ENCODE measurements around the gene GPC1. TPM values are rescaled to one million over a fixed set of nuclear protein-coding genes. Genes with fewer than 3 reads are reported as not detected.

GPC1 gene
- total RNA-seq, 1 donor from 2014 or later: 91.4 TPM

DNA sequence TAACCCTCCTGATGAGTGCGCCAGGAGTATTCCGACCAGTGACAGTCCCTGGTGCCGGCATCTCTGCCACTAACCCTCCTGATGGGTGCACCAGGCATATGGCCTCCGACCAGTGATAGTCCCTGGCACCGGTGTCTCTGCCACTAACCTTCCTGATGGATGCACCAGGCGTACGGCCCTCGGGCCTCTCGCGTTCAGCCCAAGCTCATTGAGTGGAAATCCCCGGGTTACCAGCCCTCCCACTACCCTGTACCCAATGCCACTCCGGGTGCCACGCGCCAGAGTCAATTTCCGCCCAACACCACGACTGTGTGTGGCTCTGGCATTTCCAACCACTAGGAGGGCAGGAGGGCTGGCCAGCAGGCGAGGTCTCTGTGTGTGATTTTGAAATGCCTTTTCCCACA is 11.7 kb upstream of the GPC1 start:
- H3K4me3 Mint-ChIP-seq (ENCODE audit: low read depth): no peak overlapping the region
- H3K36me3 Mint-ChIP-seq (ENCODE audit: insufficient read depth): no peaks in the 10 kb centered on the region
- no peaks in the 10 kb centered on the region for H3K27me3 Mint-ChIP-seq
- H3K9me3 Mint-ChIP-seq (ENCODE audit: low read depth): peaks cover 6% of the 10 kb centered on the region
- peaks cover 22% of the 10 kb centered on the region for H3K4me1 Mint-ChIP-seq (ENCODE audit: low read depth)
- DNase-seq (ENCODE audit: low spot score, unreplicated experiment): no peak
- no peak overlapping the region for H3K27ac Mint-ChIP-seq
- TF ChIP-seq, protein P1, sequence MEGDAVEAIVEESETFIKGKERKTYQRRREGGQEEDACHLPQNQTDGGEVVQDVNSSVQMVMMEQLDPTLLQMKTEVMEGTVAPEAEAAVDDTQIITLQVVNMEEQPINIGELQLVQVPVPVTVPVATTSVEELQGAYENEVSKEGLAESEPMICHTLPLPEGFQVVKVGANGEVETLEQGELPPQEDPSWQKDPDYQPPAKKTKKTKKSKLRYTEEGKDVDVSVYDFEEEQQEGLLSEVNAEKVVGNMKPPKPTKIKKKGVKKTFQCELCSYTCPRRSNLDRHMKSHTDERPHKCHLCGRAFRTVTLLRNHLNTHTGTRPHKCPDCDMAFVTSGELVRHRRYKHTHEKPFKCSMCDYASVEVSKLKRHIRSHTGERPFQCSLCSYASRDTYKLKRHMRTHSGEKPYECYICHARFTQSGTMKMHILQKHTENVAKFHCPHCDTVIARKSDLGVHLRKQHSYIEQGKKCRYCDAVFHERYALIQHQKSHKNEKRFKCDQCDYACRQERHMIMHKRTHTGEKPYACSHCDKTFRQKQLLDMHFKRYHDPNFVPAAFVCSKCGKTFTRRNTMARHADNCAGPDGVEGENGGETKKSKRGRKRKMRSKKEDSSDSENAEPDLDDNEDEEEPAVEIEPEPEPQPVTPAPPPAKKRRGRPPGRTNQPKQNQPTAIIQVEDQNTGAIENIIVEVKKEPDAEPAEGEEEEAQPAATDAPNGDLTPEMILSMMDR (IDR thresholded peaks at IDR 0.05; ENCODE audit: unreplicated experiment): no peak

DNA sequence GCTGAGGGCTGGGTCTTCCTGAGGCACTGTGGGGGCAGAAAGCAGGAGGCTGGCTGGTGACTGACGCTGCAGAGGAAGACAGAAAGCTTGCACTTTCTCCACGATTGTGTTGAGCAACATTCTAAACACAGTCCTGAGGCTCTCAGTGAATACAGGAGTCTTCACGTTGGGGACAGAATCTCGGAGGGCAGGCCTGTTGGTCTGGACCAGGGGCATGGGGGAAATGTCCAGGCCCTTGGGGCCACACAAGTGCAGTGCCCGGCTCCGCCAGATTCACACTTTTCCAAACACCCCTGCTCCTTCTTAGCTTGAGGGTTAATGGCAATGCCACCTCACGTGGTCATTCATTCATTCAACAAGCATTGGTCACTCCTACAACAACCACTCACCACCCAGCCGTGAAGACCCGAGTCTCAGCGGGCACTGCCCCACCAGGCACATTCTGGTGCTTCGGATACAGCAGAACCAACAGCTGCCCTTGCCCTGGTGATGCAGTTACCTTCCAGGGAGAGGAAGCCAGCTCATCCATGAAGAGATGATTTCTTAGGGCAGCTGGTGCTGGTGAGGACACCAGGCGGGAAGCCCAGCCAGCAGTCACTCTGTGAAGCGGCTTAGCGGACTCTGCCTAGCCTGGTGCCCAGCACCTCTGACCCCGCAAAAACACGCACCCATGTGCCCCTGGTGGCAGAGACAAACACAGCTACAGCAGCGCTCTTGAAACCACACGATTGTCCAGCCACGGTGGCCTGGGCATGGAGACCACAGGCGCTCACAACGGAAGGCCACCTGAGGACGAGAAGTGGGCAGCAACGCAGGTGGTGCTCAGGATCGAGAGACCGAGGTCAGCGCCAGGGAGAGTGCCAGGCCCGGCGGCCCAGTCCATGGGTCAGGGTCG is 10.9 kb upstream of the GPC1 start:
- DNase-seq (ENCODE audit: low spot score, unreplicated experiment): no peak
- Mint-ChIP-seq H3K27me3 (no peaks in the 10 kb centered on the region), H3K9me3 (ENCODE audit: low read depth) (peaks cover 6% of the 10 kb centered on the region), H3K36me3 (ENCODE audit: insufficient read depth) (no peaks in the 10 kb centered on the region), H3K4me3 (ENCODE audit: low read depth) (no peak overlapping the region), H3K4me1 (ENCODE audit: low read depth) (peaks cover 22% of the 10 kb centered on the region), H3K27ac (peak overlapping the region; percentile 37)
- TF ChIP-seq, protein P1 (IDR thresholded peaks at IDR 0.05; ENCODE audit: unreplicated experiment): no peak

DNA sequence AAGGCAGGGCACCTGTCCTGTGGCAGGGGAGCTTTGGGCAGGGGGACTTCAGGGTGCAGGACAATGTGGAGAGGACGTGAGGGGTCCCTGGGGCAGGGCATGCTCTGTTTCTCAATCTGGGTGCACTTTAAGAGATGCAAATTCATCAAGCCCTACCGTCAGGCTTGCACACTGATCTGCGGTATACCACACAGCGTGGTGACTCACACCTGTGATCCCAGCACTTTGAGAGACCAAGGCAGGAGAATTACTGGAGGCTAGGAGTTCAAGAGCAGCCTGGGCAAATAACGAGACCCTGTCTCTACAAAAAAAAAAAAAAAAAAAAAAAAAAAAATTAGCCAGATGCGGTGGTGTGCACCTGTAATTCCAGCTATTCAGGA is 10.2 kb upstream of the GPC1 start:
- no peak overlapping the region for H3K4me3 Mint-ChIP-seq (ENCODE audit: low read depth)
- no peaks in the 10 kb centered on the region for H3K36me3 Mint-ChIP-seq (ENCODE audit: insufficient read depth)

DNA sequence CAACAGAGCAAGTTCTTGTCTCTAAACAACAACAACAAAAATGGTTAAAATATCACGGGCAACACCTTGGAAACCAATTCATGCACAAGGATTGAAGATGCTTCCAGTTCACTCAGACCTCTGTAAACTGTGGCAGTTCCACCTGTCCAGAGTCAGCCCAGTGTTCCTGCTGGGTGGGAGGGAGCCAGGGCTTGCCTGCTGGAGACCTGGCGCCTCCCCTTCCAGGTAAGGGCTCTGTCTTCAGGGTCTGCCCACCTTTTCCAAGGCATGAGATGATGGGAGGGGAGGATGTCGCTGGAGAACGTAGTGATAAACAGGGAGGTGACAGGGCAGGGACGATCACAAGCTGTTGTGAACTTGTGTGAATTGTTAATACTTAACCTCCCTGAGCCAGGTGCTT is 9.8 kb upstream of the GPC1 start:
- H3K36me3 Mint-ChIP-seq (ENCODE audit: insufficient read depth): no peaks in the 10 kb centered on the region
- no peak overlapping the region for H3K27ac Mint-ChIP-seq
- TF ChIP-seq, protein P1 (IDR thresholded peaks at IDR 0.05; ENCODE audit: unreplicated experiment): no peak
- DNase-seq (ENCODE audit: low spot score, unreplicated experiment): no peak
- peaks cover 22% of the 10 kb centered on the region for H3K4me1 Mint-ChIP-seq (ENCODE audit: low read depth)
- peaks cover 6% of the 10 kb centered on the region for H3K9me3 Mint-ChIP-seq (ENCODE audit: low read depth)
- H3K27me3 Mint-ChIP-seq: no peaks in the 10 kb centered on the region
- no peak overlapping the region for H3K4me3 Mint-ChIP-seq (ENCODE audit: low read depth)

More for the DNA sequence above, 10.2 kb upstream of the GPC1 start:
- TF ChIP-seq, protein P1 (IDR thresholded peaks at IDR 0.05; ENCODE audit: unreplicated experiment): no peak
- no peak for DNase-seq (ENCODE audit: low spot score, unreplicated experiment)
- Mint-ChIP-seq H3K27me3 (no peaks in the 10 kb centered on the region), H3K9me3 (ENCODE audit: low read depth) (peaks cover 6% of the 10 kb centered on the region), H3K27ac (no peak overlapping the region), H3K4me1 (ENCODE audit: low read depth) (peaks cover 22% of the 10 kb centered on the region)

DNA sequence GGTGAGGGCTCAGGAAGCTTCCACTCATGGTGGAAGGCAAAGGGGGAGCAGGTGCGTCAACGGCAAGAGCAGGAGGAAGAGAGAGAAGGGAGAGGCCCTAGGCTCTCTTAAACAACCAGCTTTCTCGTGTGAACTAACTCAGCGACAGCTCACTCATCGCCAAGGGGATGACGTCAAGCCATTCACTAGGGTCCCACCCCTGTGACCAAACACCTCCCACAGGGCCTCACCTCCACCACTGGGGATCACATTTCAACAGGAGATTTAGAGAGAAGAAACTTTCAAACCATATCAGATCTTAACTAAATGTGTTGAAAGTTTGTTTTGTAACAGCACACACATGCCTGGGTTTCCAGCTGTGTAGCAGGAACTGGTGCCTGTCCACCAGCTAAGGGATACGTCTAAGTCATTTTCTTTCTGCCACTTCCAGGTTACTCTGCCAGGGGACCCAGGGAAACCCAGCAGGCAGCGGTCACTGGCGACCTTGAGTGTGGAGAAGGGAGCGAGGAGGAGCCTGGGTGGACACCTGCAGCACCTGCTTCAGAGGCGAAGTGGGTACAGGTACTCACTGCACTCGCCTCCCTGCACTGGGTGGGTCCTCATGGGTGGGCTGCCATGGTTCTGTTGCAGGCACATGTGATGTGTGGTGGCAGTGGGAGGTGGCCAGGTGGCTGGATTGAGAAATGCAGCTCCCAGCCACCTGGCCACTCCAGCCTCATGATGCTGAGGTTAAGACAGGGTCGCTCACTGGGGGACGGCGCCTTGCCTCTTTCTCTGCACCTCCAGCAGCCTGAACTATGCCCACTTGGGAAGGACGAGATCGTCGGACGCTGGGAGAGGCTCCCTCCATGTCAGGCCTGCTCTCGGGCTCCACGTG is 8.4 kb upstream of the GPC1 start:
- Mint-ChIP-seq H3K36me3 (ENCODE audit: insufficient read depth) (no peaks in the 10 kb centered on the region), H3K27ac (peak overlapping the region; percentile 79), H3K27me3 (peaks cover 3% of the 10 kb centered on the region), H3K4me1 (ENCODE audit: low read depth) (peaks cover 22% of the 10 kb centered on the region), H3K9me3 (ENCODE audit: low read depth) (peaks cover 6% of the 10 kb centered on the region), H3K4me3 (ENCODE audit: low read depth) (peak overlapping the region; percentile 5)
- DNase-seq (ENCODE audit: low spot score, unreplicated experiment): peak; percentile 9
- TF ChIP-seq, protein P1 (IDR thresholded peaks at IDR 0.05; ENCODE audit: unreplicated experiment): no peak
